Loucy (cell line): Measurements from ENCODE around the gene SCTR.

Experiments used
- CTCF ChIP-seq: fragments of 200-600 bp; sonication (generic); conservative IDR thresholded peaks from 2 replicates; pipeline ENCODE4 v1.5.1; 2014; ENCODE audit warnings: mild to moderate bottlenecking, antibody characterized with exemption, low read length
- EZH2phosphoT487 ChIP-seq: fragments of 200-600 bp; IDR thresholded peaks from 2 replicates; pipeline ENCODE4 v1.6.1; 2018; ENCODE audit warnings: antibody characterized with exemption, mild to moderate bottlenecking, moderate library complexity, borderline replicate concordance

- TF ChIP-seq CTCF: no peak
- TF ChIP-seq EZH2phosphoT487: no peak
Measured at GRCh38 chr2:119513832-119514231, 10.5 kb downstream of the SCTR start.
